H1 (cell line): Measurements from ENCODE around the gene RGS17. TPM values are rescaled to one million over a fixed set of nuclear protein-coding genes. Genes with fewer than 3 reads are reported as not detected.

Experiments
- CTCF ChIA-PET: fragments of 300-600 bp; sonication (Branson Sonifier 250); formaldehyde crosslinking; loops from one replicate; lab custom pipeline; 2021; ENCODE audit not compliant: partially characterized antibody; lab: Charles Lee
- POLR2A ChIA-PET: fragments of 300-600 bp; sonication (Branson Sonifier 250); formaldehyde crosslinking; loops from one replicate; lab custom pipeline; 2021; ENCODE audit warnings: inconsistent platforms; ENCODE audit not compliant: partially characterized antibody; lab: Charles Lee
- DNase-seq, 2 experiments: peaks; one replicate each; pipeline versions ENCODE4 v3.0.0 to v3.0.0-alpha.2; 2010 to 2022; ENCODE audit warnings: low spot score in 2 of 2, low read depth in 1 of 2, mixed read lengths in 1 of 2
- FAIRE-seq: peaks from 2 replicates; lab custom pipeline; 2011; peaks lifted over from hg19 to GRCh38; lab: Jason Lieb, UNC
- H2AFZ ChIP-seq: 2 replicates; pipeline ENCODE4 v1.8.1; 2012; ENCODE audit warnings: low read length, inconsistent platforms
- H2AK5ac ChIP-seq: 2 replicates; pipeline ENCODE4 v1.6.1; 2013; ENCODE audit warnings: low read depth, low read length
- H2BK120ac ChIP-seq: replicated peaks from 2 replicates; pipeline ENCODE3; 2013; ENCODE audit warnings: low read depth, low read length, inconsistent platforms
- H2BK12ac ChIP-seq: 2 replicates; pipeline ENCODE4 v1.6.1; 2013; ENCODE audit warnings: low read depth, low read length
- H2BK15ac ChIP-seq: 2 replicates; pipeline ENCODE4 v1.6.1; 2013; ENCODE audit warnings: low read length
- H2BK20ac ChIP-seq: 2 replicates; pipeline ENCODE4 v1.6.1; 2013; ENCODE audit warnings: low read length
- H2BK5ac ChIP-seq: 2 replicates; pipeline ENCODE4 v1.6.1; 2013; ENCODE audit warnings: low read depth, low read length
- H3K14ac ChIP-seq: 2 replicates; pipeline ENCODE4 v1.6.1; 2013; ENCODE audit warnings: inconsistent platforms; ENCODE audit not compliant: insufficient read length
- H3K18ac ChIP-seq: 2 replicates; pipeline ENCODE4 v1.6.1; 2013; ENCODE audit warnings: low read length; ENCODE audit errors: extremely low read depth
- H3K23ac ChIP-seq: 2 replicates; pipeline ENCODE4 v1.6.1; 2013; ENCODE audit warnings: inconsistent platforms; ENCODE audit not compliant: insufficient read length
- H3K23me2 ChIP-seq: 2 replicates; pipeline ENCODE4 v1.6.1; 2013; ENCODE audit warnings: low read depth, low read length
- H3K27ac ChIP-seq: 2 replicates; pipeline ENCODE4 v1.6.1; 2011; ENCODE audit warnings: low read depth, low read length, inconsistent platforms
- H3K27me3 ChIP-seq, 4 experiments: replicated peaks in 1 of 4; 1 replicate in 1 of 4; 2 replicates in 3 of 4; pipeline versions ENCODE4 v1.6.1 to v1.8.1; 2011 to 2013; ENCODE audit warnings: low read length in 3 of 4, mild to moderate bottlenecking in 3 of 4, inconsistent platforms in 2 of 4, mixed read lengths in 2 of 4, moderate library complexity in 1 of 4; ENCODE audit not compliant: control insufficient read depth in 3 of 4, insufficient read depth in 3 of 4; ENCODE audit errors: extremely low read depth in 1 of 4
- H3K36me3 ChIP-seq, 4 experiments: 2 replicates each; pipeline versions ENCODE4 v1.6.1 to v1.8.1; 2011 to 2013; ENCODE audit warnings: mild to moderate bottlenecking in 4 of 4, low read length in 3 of 4, moderate library complexity in 2 of 4, control low read depth in 1 of 4, inconsistent platforms in 1 of 4; ENCODE audit not compliant: insufficient read depth in 4 of 4, control insufficient read depth in 2 of 4
- H3K4ac ChIP-seq: replicated peaks from 2 replicates; pipeline ENCODE3; 2013; ENCODE audit warnings: low read length, low read depth, mixed read lengths, inconsistent platforms; ENCODE audit not compliant: insufficient read length
- H3K4me1 ChIP-seq, 4 experiments: replicated peaks in 1 of 4; 1 replicate in 1 of 4; 2 replicates in 3 of 4; pipeline versions ENCODE4 v1.6.1 to v1.8.1; 2011 to 2013; ENCODE audit warnings: low read length in 3 of 4, inconsistent platforms in 2 of 4, mixed read lengths in 1 of 4; ENCODE audit not compliant: insufficient read depth in 4 of 4, control insufficient read depth in 3 of 4
- H3K4me2 ChIP-seq, 2 experiments: 2 replicates each; pipeline versions ENCODE4 v1.6.1 to v1.8.1; 2011 to 2013; ENCODE audit warnings: low read depth in 2 of 2, low read length in 2 of 2, control low read depth in 1 of 2, inconsistent platforms in 1 of 2, mild to moderate bottlenecking in 1 of 2; ENCODE audit not compliant: insufficient read depth in 1 of 2
- H3K4me3 ChIP-seq, 4 experiments: fragments of 200-600, 300-600 bp in 1 of 4; sonication (generic), shearing (Covaris generic), sonication (Bioruptor Twin) in 1 of 4; 2 replicates each; pipeline versions ENCODE4 v1.5.1 to v1.8.1; 2011 to 2016; ENCODE audit warnings: low read length in 4 of 4, low read depth in 3 of 4, control low read depth in 2 of 4, inconsistent platforms in 2 of 4, mild to moderate bottlenecking in 2 of 4, mixed read lengths in 1 of 4, moderate library complexity in 1 of 4; ENCODE audit not compliant: insufficient read depth in 2 of 4; ENCODE audit errors: extremely low read depth in 1 of 4
- H3K56ac ChIP-seq: replicated peaks from 2 replicates; pipeline ENCODE3; 2013; ENCODE audit warnings: low read depth, mild to moderate bottlenecking, mixed read lengths, low read length, inconsistent platforms; ENCODE audit not compliant: insufficient read length
- H3K79me1 ChIP-seq: 2 replicates; pipeline ENCODE4 v1.6.1; 2013; ENCODE audit warnings: low read depth, low read length, control low read depth
- H3K79me2 ChIP-seq, 2 experiments: 2 replicates each; pipeline versions ENCODE4 v1.6.1 to v1.8.1; 2012 to 2013; ENCODE audit warnings: low read length in 2 of 2, mild to moderate bottlenecking in 2 of 2, inconsistent platforms in 1 of 2; ENCODE audit not compliant: insufficient read depth in 2 of 2, control insufficient read depth in 1 of 2
- H3K9ac ChIP-seq, 4 experiments: replicated peaks in 1 of 4; 1 replicate in 1 of 4; 2 replicates in 3 of 4; pipeline versions ENCODE4 v1.6.1 to v1.8.1; 2011 to 2013; ENCODE audit warnings: low read depth in 3 of 4, low read length in 3 of 4, control low read depth in 2 of 4, mild to moderate bottlenecking in 2 of 4, moderate library complexity in 2 of 4, inconsistent platforms in 1 of 4; ENCODE audit errors: extremely low read depth in 1 of 4
- H3K9me3 ChIP-seq, 2 experiments: 2 replicates each; pipeline versions ENCODE4 v1.6.1 to v1.8.1; 2012 to 2013; ENCODE audit warnings: mild to moderate bottlenecking in 2 of 2, moderate library complexity in 2 of 2, control low read depth in 1 of 2, inconsistent platforms in 1 of 2, low read depth in 1 of 2, low read length in 1 of 2, mixed read lengths in 1 of 2; ENCODE audit not compliant: insufficient read depth in 2 of 2
- H4K20me1 ChIP-seq, 2 experiments: replicated peaks in 1 of 2; 2 replicates each; pipeline versions ENCODE3 to v1.8.1; 2011 to 2013; ENCODE audit warnings: inconsistent platforms in 2 of 2, low read length in 2 of 2, mild to moderate bottlenecking in 1 of 2; ENCODE audit not compliant: insufficient read depth in 2 of 2, control insufficient read depth in 1 of 2
- H4K5ac ChIP-seq: 2 replicates; pipeline ENCODE4 v1.6.1; 2013; ENCODE audit warnings: low read length, low read depth, mixed read lengths, inconsistent platforms; ENCODE audit not compliant: insufficient read length
- H4K8ac ChIP-seq: 2 replicates; pipeline ENCODE4 v1.8.0; 2013; ENCODE audit warnings: mild to moderate bottlenecking, moderate library complexity, low read length, inconsistent platforms; ENCODE audit not compliant: insufficient read depth; ENCODE audit errors: extremely low read depth
- H4K91ac ChIP-seq: replicated peaks from 2 replicates; pipeline ENCODE3; 2013; ENCODE audit warnings: low read length, mixed read lengths, inconsistent platforms; ENCODE audit not compliant: insufficient read length
- EP300 ChIP-seq, 2 experiments: IDR thresholded peaks; 1 replicate in 1 of 2; 2 replicates in 1 of 2; pipeline ENCODE4 v1.6.1; 2011 to 2012; ENCODE audit warnings: low read depth in 2 of 2, low read length in 2 of 2, mild to moderate bottlenecking in 2 of 2, borderline replicate concordance in 1 of 2, inconsistent platforms in 1 of 2, moderate library complexity in 1 of 2
- POLR2A ChIP-seq, 2 experiments: IDR thresholded peaks; 1 replicate in 1 of 2; 2 replicates in 1 of 2; pipeline ENCODE4 v1.6.1; 2011; ENCODE audit warnings: low read depth in 2 of 2, low read length in 2 of 2, mild to moderate bottlenecking in 2 of 2; ENCODE audit errors: control extremely low read depth in 1 of 2
- RAD21 ChIP-seq, 2 experiments: IDR thresholded peaks in 1 of 2; conservative IDR thresholded peaks in 1 of 2; 2 replicates each; pipeline ENCODE4 v1.6.1; 2011; ENCODE audit warnings: low read depth in 2 of 2, low read length in 2 of 2, improper control_type of control experiment in 1 of 2, inconsistent platforms in 1 of 2, mild to moderate bottlenecking in 1 of 2, moderate library complexity in 1 of 2
- RNF2 ChIP-seq: fragments of 200-900, 300-1000 bp; sonication (generic); IDR thresholded peaks from 2 replicates; pipeline ENCODE4 v1.7.1; 2016; ENCODE audit warnings: borderline replicate concordance, low read depth, mild to moderate bottlenecking, antibody characterized with exemption, low read length; ENCODE audit not compliant: poor library complexity, severe bottlenecking; ENCODE audit errors: missing control alignments
- SAP30 ChIP-seq: fragments of 300-600 bp; sonication (generic); IDR thresholded peaks from 2 replicates; pipeline ENCODE4 v1.7.1; 2012; ENCODE audit warnings: low read length, moderate library complexity, mild to moderate bottlenecking, inconsistent platforms; ENCODE audit not compliant: insufficient read depth, insufficient replicate concordance
- polyA plus RNA-seq, 7 experiments: library from polyadenylated mRNA; depleted of rRNA in 3 of 7; stranded (reverse) in 5 of 7; unstranded in 2 of 7; fragments of >200 nt in 5 of 7; fragments of 200-250 nt in 2 of 7; gene quantifications; 1 replicate in 5 of 7; 2 replicates in 1 of 7; 4 replicates in 1 of 7; pipeline versions ENCODE4 v1.2.1 to v1.2.3, GENCODE V29; 2011 to 2013; ENCODE audit warnings: missing spikeins in 2 of 7, mixed read lengths in 2 of 7
- total RNA-seq: library from RNA; stranded (reverse); fragmentation: NEBNext Ultra II Directional; extraction: Animal tissue kit (Norgen Biotek cat#: 25700); gene quantifications from 2 replicates; pipeline ENCODE4 v1.2.1, GENCODE V29; 2021
- TF ChIP-seq, protein P1 (sequence below), 3 experiments: IDR thresholded peaks; 1 replicate in 2 of 3; 2 replicates in 1 of 3; pipeline versions ENCODE4 v1.5.1 to v1.6.1; 2011; ENCODE audit warnings: low read length in 3 of 3, mild to moderate bottlenecking in 3 of 3, inconsistent platforms in 2 of 3, low read depth in 1 of 3, moderate library complexity in 1 of 3; ENCODE audit not compliant: insufficient read depth in 1 of 3; ENCODE audit errors: control extremely low read depth in 1 of 3

The RGS17 gene
- total and polyA plus RNA-seq, 2 of the 8 experiments (the other 6 are each of a cell fraction or from before 2014, with no cell fraction given), result 2.0 to 12.2 TPM

DNA sequence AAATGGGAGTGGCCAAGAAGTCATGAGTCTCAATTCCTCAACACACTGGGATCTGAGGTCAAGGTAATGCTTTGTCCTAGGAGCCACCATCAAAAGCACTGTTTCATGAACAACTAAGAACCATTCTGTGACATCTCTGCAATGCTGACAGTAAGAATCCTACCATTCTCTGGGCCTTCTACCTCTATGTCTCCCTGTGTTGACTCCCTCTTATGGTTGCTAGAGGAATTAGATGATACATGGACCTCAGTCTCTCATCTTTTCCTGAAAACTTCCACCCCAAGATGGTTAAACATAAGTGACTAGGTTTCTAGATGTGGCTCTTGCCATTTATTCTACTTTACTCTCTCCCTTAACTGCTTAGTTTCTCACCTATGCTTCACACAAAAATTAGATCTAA, 137.7 kb downstream of the RGS17 start:
- Histone ChIP-seq H3K4ac (no peak overlapping the region), H3K4me3 (no peak overlapping the region), H3K23ac (no peak overlapping the region), H3K9ac (no peak overlapping the region), H3K4me2 (no peak overlapping the region), H3K36me3 (peaks cover 0 to 66% (median 22%) of the 10 kb centered on the region in 4 experiments; a peak in 6 of 8 replicates), H3K79me1 (peaks cover 2% of the 10 kb centered on the region; the same call in 1 of the 2 replicates), H3K23me2 (no peaks in the 10 kb centered on the region), H2AK5ac (no peak overlapping the region), H4K20me1 (peaks cover 2 to 3% of the 10 kb centered on the region in 2 experiments), H3K27me3 (no peaks in the 10 kb centered on the region), H2AFZ (no peak overlapping the region), H3K56ac (no peak overlapping the region), H2BK20ac (no peak overlapping the region), H4K5ac (no peak overlapping the region), H2BK5ac (no peak overlapping the region), H2BK120ac (no peak overlapping the region), H3K9me3 (no peaks in the 10 kb centered on the region), H4K8ac (no peak overlapping the region), H4K91ac (no peak overlapping the region), H3K18ac (no peak overlapping the region), H2BK12ac (no peak overlapping the region), H2BK15ac (no peak overlapping the region), H3K79me2 (peaks cover 0 to 76% of the 10 kb centered on the region in 2 experiments; a peak in 3 of 4 replicates), H3K14ac (no peak overlapping the region), H3K27ac (no peak overlapping the region), H3K4me1 (no peaks in the 10 kb centered on the region)
- DNase-seq (no peak), FAIRE-seq (no peak)
- no peak for TF ChIP-seq EP300 (IDR thresholded peaks at IDR 0.05; ENCODE audit: borderline replicate concordance in 1 of 2, low read depth in 2 of 2, low read length in 2 of 2)
- TF ChIP-seq RAD21 (IDR thresholded peaks at IDR 0.05 in 1 of 2, conservative IDR thresholded peaks at IDR 0.05 in 1 of 2; ENCODE audit: low read depth in 2 of 2, low read length in 2 of 2), result peak in 1 of 2 experiments; percentile 24; a peak in 1 of 4 replicates
- no peak for TF ChIP-seq RNF2
- peak in 1 of 2 experiments; percentile 27; a peak in 1 of 3 replicates for TF ChIP-seq POLR2A (IDR thresholded peaks at IDR 0.05; ENCODE audit: control extremely low read depth in 1 of 2, low read depth in 2 of 2, low read length in 2 of 2)
- TF ChIP-seq, protein P1, sequence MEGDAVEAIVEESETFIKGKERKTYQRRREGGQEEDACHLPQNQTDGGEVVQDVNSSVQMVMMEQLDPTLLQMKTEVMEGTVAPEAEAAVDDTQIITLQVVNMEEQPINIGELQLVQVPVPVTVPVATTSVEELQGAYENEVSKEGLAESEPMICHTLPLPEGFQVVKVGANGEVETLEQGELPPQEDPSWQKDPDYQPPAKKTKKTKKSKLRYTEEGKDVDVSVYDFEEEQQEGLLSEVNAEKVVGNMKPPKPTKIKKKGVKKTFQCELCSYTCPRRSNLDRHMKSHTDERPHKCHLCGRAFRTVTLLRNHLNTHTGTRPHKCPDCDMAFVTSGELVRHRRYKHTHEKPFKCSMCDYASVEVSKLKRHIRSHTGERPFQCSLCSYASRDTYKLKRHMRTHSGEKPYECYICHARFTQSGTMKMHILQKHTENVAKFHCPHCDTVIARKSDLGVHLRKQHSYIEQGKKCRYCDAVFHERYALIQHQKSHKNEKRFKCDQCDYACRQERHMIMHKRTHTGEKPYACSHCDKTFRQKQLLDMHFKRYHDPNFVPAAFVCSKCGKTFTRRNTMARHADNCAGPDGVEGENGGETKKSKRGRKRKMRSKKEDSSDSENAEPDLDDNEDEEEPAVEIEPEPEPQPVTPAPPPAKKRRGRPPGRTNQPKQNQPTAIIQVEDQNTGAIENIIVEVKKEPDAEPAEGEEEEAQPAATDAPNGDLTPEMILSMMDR (IDR thresholded peaks at IDR 0.05; ENCODE audit: control extremely low read depth in 1 of 3, insufficient read depth in 1 of 3, low read depth in 1 of 3, low read length in 3 of 3), result peak in 1 of 3 experiments; percentile 52; a peak in 2 of 4 replicates
- no peak for TF ChIP-seq SAP30
- CTCF ChIA-PET, result interaction anchor here (2.2 kb wide), 1 partner anchor 10 kb away, joined by 5 read pairs; the partner anchor contains the start of gene FBXO5
- POLR2A ChIA-PET, result no interaction called here
